Small intestine (tissue), 7 donors: Measurements from ENCODE around the gene CDH23. TPM values are rescaled to one million over a fixed set of nuclear protein-coding genes. Genes with fewer than 3 reads are reported as not detected.

Source experiments
- DNase-seq, 2 donors: peaks; one replicate each; pipeline versions ENCODE4 v3.0.0 to v3.0.0-alpha.2; 2013
- FAIRE-seq: peaks from 2 replicates; lab custom pipeline; 2012; peaks lifted over from hg19 to GRCh38; lab: Jason Lieb, UNC
- H3K27ac ChIP-seq, 3 donors: one replicate each; pipeline ENCODE4 v1.5.1; 2013; ENCODE audit warnings: low read length in 2 of 3, mild to moderate bottlenecking in 2 of 3, control low read depth in 1 of 3, inconsistent platforms in 1 of 3, low read depth in 1 of 3, moderate library complexity in 1 of 3
- H3K27me3 ChIP-seq, 3 donors: one replicate each; pipeline ENCODE4 v1.6.1; 2013; ENCODE audit warnings: low read length in 3 of 3, inconsistent platforms in 1 of 3; ENCODE audit not compliant: control insufficient read depth in 3 of 3, insufficient read depth in 3 of 3
- H3K36me3 ChIP-seq, 3 donors: one replicate each; pipeline ENCODE4 v1.6.1; 2013; ENCODE audit warnings: low read length in 3 of 3, inconsistent platforms in 1 of 3, low read depth in 1 of 3, mild to moderate bottlenecking in 1 of 3, moderate library complexity in 1 of 3; ENCODE audit not compliant: control insufficient read depth in 3 of 3, insufficient read depth in 2 of 3
- H3K4me1 ChIP-seq, 3 donors: one replicate each; pipeline ENCODE4 v1.6.1; 2013; ENCODE audit warnings: low read length in 2 of 3, inconsistent platforms in 1 of 3, low read depth in 1 of 3, mild to moderate bottlenecking in 1 of 3, moderate library complexity in 1 of 3; ENCODE audit not compliant: control insufficient read depth in 3 of 3, insufficient read depth in 2 of 3
- H3K4me3 ChIP-seq, 3 donors: one replicate each; pipeline ENCODE4 v1.5.1; 2013; ENCODE audit warnings: low read length in 3 of 3, control low read depth in 1 of 3, inconsistent platforms in 1 of 3, low read depth in 1 of 3, mild to moderate bottlenecking in 1 of 3, moderate library complexity in 1 of 3
- H3K9me3 ChIP-seq, 2 donors: one replicate each; pipeline ENCODE4 v1.6.1; 2013; ENCODE audit warnings: low read depth in 1 of 2, low read length in 1 of 2; ENCODE audit not compliant: control insufficient read depth in 2 of 2, insufficient read depth in 1 of 2
- WGBS, 3 donors: extraction: QIAGEN DNeasy Blood & Tissue Kit; methylation state at CpG; one replicate each; pipeline ENCODE4 v1.1.7; 2013; 5-methylcytosine and 5-hydroxymethylcytosine counted together
- polyA plus RNA-seq, 4 donors: library from polyadenylated mRNA; stranded (reverse) in 3 of 4; unstranded in 1 of 4; fragments of 200-250 nt in 3 of 4; fragments of 120-200 nt in 1 of 4; gene quantifications; one replicate each; pipeline versions ENCODE4 v1.2.1 to v1.2.3, GENCODE V29; 2013
- donor health status: healthy with polysubstance abuse.
- donor health status: control.
- donor health status: control.
- donor health status: Bipolar disorder and iron deficiency.
- donor health status: healthy.

The CDH23 gene
- polyA plus RNA-seq, 4 donors = 0.89 to 2.5 (median 1.6) TPM

- H3K27me3 ChIP-seq = no peaks in the 10 kb centered on the region
- H3K27ac ChIP-seq = no peak overlapping the region
- WGBS, 3 donors = 84 to 89% (median 86%) methylated on average over 15 of the region's 15 CpGs
- no peaks in the 10 kb centered on the region for H3K4me1 ChIP-seq
- H3K9me3 ChIP-seq = no peaks in the 10 kb centered on the region
- DNase-seq (no peak), FAIRE-seq (no peak)
- peaks cover 12 to 55% (median 32%) of the 10 kb centered on the region in 3 donors for H3K36me3 ChIP-seq
- no peak overlapping the region for H3K4me3 ChIP-seq
These were observed 418.9 kb downstream of the CDH23 start for GRCh38 chr10:71815515-71816130.

DNA sequence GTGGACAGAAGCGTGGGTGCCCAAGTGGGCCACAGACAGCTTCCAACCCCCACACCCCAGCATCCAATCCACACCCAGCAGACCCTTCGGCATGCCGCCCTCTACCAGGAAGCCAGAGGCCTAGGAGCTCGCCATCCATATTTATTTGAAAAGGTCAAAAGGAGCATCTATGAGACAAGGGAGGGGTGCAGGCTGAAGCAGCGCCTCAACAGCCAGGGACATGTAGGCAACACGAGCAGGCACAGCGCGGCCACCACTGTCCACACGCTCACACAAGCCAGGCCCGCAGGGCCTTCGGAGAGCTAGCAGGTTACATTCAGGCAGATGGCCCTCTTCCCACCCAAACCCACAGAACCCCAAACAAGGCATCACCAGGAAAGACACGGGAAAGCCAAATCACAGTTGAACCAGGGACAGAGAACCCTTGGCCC, 419.7 kb downstream of the CDH23 start:
- Histone ChIP-seq H3K9me3 (no peaks in the 10 kb centered on the region), H3K4me1 (no peaks in the 10 kb centered on the region), H3K27ac (no peak overlapping the region), H3K36me3 (peaks cover 12 to 64% (median 36%) of the 10 kb centered on the region in 3 donors), H3K4me3 (no peak overlapping the region), H3K27me3 (no peaks in the 10 kb centered on the region)
- WGBS, 3 donors = 85 to 92% (median 85%) methylated on average over 12 of the region's 12 CpGs
- DNase-seq (no peak), FAIRE-seq (no peak)

DNA sequence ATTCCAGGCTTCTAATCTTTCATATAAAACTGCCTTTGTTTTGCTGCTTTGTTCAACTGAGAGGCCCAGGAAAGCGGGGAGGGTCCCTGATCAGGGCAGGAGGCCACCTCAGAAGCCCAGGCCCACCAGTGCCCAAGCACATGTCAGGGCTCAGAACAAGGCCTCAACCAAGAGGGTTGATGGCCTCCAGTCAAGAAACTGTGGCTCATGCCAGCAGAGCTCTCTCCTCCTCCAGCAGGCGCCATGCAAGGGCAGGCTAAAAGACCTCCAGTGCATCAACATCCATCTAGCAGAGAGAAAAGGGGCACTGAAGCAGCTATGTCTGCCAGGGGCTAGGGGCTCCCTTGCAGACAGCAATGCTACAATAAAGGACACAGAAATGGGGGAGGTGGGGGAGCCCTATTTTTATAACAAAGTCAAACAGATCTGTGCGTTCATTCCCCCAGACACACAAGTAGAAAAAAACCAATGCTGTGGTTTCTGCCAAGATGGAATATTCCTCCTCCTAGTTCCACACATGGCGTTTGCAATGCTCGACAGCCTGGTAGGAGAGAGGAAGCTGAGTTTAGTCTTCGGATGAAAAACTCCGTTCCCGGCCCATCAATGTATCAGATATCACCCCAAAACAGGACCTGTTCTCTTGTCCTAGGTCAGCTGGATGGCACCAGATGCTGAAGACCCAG, 420.4 kb downstream of the CDH23 start:
- no peaks in the 10 kb centered on the region for H3K4me1 ChIP-seq
- H3K4me3 ChIP-seq = no peak overlapping the region
- H3K27me3 ChIP-seq = no peaks in the 10 kb centered on the region
- no peak overlapping the region for H3K27ac ChIP-seq
- 84 to 96% (median 89%) methylated on average over 8 of the region's 8 CpGs for WGBS, 3 donors
- H3K36me3 ChIP-seq = peaks cover 16 to 70% (median 41%) of the 10 kb centered on the region in 3 donors
- H3K9me3 ChIP-seq = no peaks in the 10 kb centered on the region
- DNase-seq = no peak
- FAIRE-seq = no peak

- Histone ChIP-seq H3K4me1 (no peaks in the 10 kb centered on the region), H3K9me3 (no peaks in the 10 kb centered on the region), H3K36me3 (peaks cover 18 to 73% (median 45%) of the 10 kb centered on the region in 3 donors), H3K4me3 (no peak overlapping the region), H3K27ac (no peak overlapping the region), H3K27me3 (no peaks in the 10 kb centered on the region)
- FAIRE-seq = no peak
- no peak for DNase-seq
- 80 to 88% (median 83%) methylated on average over 9 of the region's 9 CpGs for WGBS, 3 donors
These were observed 421.3 kb downstream of the CDH23 start for GRCh38 chr10:71817831-71818655.

DNA sequence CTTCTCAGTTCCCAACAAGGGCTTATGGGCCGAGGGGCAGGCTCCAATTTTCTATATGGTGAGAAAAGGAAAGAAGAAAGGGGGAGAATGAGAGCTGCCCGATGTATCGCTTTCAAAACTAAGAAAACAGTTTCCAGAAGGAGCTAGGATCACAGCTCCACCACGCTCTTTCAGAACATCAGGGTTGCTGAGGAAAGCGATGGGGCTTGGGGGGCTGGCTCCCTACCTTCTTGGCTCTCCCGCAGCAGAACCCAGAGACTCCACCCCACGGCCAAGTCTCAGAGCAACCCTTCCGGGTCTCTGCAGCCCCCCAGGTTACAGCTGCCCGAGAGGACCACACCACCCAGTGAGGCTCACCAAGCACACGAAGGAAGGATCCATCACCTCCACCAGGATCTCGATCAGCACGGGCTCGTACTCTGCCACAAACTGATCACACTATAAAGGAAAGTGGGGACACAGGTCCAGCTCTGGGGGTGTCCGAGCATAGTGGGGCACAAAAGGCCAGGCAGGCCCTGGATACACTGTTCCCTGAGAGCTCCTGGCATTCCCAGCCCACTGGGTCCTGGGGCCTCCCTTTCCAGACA, 422.0 kb downstream of the CDH23 start:
- no peaks in the 10 kb centered on the region for H3K4me1 ChIP-seq
- no peaks in the 10 kb centered on the region for H3K9me3 ChIP-seq
- 89 to 94% (median 94%) methylated on average over 14 of the region's 14 CpGs for WGBS, 3 donors
- no peak for DNase-seq
- peaks cover 22 to 79% (median 45%) of the 10 kb centered on the region in 3 donors for H3K36me3 ChIP-seq
- H3K27me3 ChIP-seq = no peaks in the 10 kb centered on the region
- H3K4me3 ChIP-seq = no peak overlapping the region
- H3K27ac ChIP-seq = no peak overlapping the region
- no peak for FAIRE-seq

DNA sequence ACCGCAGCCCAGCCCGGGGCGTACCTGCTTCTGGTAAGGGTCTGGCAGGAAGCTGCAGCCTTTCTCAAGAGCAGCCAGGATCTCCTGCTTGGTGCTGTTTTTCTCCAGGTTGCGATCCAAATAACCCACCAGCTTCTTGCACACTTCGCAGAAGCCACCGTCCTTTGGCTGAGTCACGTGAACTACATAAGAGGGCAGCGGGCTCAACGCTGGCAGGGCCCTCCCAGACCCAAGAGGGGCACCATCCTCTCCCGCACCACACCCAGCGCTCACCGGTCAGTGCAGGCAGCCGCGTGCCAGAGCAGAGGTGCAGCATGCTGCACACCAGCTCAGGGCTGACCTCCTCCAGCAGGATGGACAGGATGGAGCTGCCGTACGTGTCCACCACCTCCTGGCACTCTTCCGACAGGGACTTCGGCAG, 422.7 kb downstream of the CDH23 start:
- DNase-seq (no peak), FAIRE-seq (no peak)
- no peaks in the 10 kb centered on the region for H3K9me3 ChIP-seq
- H3K36me3 ChIP-seq = peaks cover 22 to 85% (median 45%) of the 10 kb centered on the region in 3 donors
- H3K27me3 ChIP-seq = no peaks in the 10 kb centered on the region
- H3K4me1 ChIP-seq = no peaks in the 10 kb centered on the region
- 94 to 97% (median 97%) methylated on average over 18 of the region's 18 CpGs for WGBS, 3 donors
- H3K27ac ChIP-seq = no peak overlapping the region
- no peak overlapping the region for H3K4me3 ChIP-seq

DNA sequence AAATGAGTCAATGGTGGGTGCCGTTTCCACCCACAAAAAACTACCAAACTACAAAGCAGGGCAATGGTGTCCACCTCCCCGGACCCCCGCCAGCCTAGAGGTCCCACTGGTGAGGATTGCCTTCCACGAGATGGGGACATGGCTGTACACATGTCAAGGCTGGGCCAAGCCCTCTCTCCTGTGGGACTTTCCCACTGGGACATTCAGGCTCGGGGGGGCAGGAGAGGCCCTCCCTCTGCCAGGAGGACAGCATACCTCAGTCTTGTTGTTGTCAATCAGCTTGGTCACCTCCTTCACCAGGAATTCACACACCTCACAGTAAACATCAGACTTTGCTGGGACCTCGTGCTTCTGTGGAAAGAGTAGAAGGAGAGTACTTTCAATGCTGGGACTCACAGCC, 423.3 kb downstream of the CDH23 start:
- Histone ChIP-seq H3K4me1 (no peaks in the 10 kb centered on the region), H3K27me3 (no peaks in the 10 kb centered on the region), H3K9me3 (no peaks in the 10 kb centered on the region), H3K4me3 (no peak overlapping the region), H3K27ac (no peak overlapping the region), H3K36me3 (peaks cover 22 to 84% (median 48%) of the 10 kb centered on the region in 3 donors)
- no peak for FAIRE-seq
- WGBS, 3 donors = 79 to 90% (median 90%) methylated on average over 6 of the region's 6 CpGs
- no peak for DNase-seq

DNA sequence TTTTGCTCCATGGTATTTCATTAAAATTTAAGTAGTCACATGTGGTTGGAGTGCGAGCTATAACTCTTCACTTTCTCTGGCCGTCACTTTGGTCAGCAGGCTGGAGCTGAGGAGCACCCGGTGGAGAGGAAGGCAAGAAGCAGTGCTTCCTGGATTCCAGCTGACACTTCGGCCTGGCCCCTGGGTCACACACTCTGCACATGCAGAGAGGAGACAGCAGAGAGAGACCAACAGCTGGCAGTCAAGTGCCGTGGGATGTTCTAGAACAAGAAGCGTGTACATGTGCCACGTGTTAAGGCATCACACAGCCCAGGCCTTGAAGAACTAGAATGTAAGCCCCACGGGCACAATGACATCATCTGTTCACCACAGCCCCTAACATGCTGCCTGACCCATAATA, 424.2 kb downstream of the CDH23 start:
- 88 to 91% (median 89%) methylated on average over 8 of the region's 8 CpGs for WGBS, 3 donors
- no peak overlapping the region for H3K4me3 ChIP-seq
- no peaks in the 10 kb centered on the region for H3K9me3 ChIP-seq
- H3K4me1 ChIP-seq = no peaks in the 10 kb centered on the region
- H3K27ac ChIP-seq = no peak overlapping the region
- H3K36me3 ChIP-seq = peaks cover 28 to 81% (median 54%) of the 10 kb centered on the region in 3 donors
- DNase-seq = no peak
- H3K27me3 ChIP-seq = no peaks in the 10 kb centered on the region
- no peak for FAIRE-seq
